HepG2 (cell line): ENCODE results near the gene HS3ST1. TPM values are rescaled to one million over a fixed set of nuclear protein-coding genes. Genes with fewer than 3 reads are reported as not detected.

ENCODE experiments used
- ATAC-seq: fragments of 200-7000 bp; cut with Tn5 transposase; 3 replicates; pipeline ENCODE4 v1.9.1; 2020; ENCODE audit warnings: mild to moderate bottlenecking, moderate library complexity
- BruUV-seq: library from RNA; stranded (reverse); fragments of 400-500 nt; replicated peaks from 2 replicates; lab custom pipeline; 2021; lab: Mats Ljungman, UMichigan
- CTCF ChIA-PET: fragments of 300-600 bp; formaldehyde crosslinking; extraction: SDS; loops from one replicate; lab custom pipeline; 2021; ENCODE audit warnings: low total read pairs, inconsistent platforms, low intra/inter-chr PET ratio; lab: Yijun Ruan, JAX
- POLR2A ChIA-PET: fragments of 350-600 bp; sonication (Branson Sonifier 250); formaldehyde crosslinking; loops from one replicate; lab custom pipeline; 2020; ENCODE audit warnings: antibody characterized with exemption, inconsistent platforms; lab: Yijun Ruan, JAX
- DNase-seq: peaks from one replicate; pipeline ENCODE4 v3.0.0-alpha.2; 2015; ENCODE audit warnings: low spot score
- FAIRE-seq: peaks from 3 replicates; lab custom pipeline; 2011; peaks lifted over from hg19 to GRCh38; lab: Jason Lieb, UNC
- H2AFZ ChIP-seq: one replicate; pipeline ENCODE4 v1.6.1; 2011; ENCODE audit warnings: low read length, inconsistent platforms
- H3K27ac ChIP-seq: fragments of 300-600 bp; 3 replicates; pipeline ENCODE4 v1.8.0; 2011; ENCODE audit warnings: mixed run types, mild to moderate bottlenecking, mixed read lengths, low read length, inconsistent platforms; ENCODE audit not compliant: insufficient read depth; ENCODE audit errors: extremely low read length
- H3K27me3 ChIP-seq, 2 experiments: fragments of 200-600 bp in 1 of 2; 2 replicates in 1 of 2; 3 replicates in 1 of 2; pipeline versions ENCODE4 v1.6.0 to v1.8.0; 2011; ENCODE audit warnings: low read length in 2 of 2, mild to moderate bottlenecking in 2 of 2, moderate library complexity in 2 of 2, inconsistent platforms in 1 of 2; ENCODE audit not compliant: insufficient read depth in 2 of 2, control insufficient read depth in 1 of 2
- H3K36me3 ChIP-seq, 2 experiments: fragments of 200-600 bp in 1 of 2; replicated peaks in 1 of 2; 2 replicates in 1 of 2; 3 replicates in 1 of 2; pipeline versions ENCODE4 v1.5.1 to v1.8.0; 2011; ENCODE audit warnings: low read length in 2 of 2, inconsistent platforms in 1 of 2; ENCODE audit not compliant: insufficient read depth in 2 of 2, control insufficient read depth in 1 of 2
- H3K4me1 ChIP-seq: 2 replicates; pipeline ENCODE4 v1.5.1; 2012; ENCODE audit warnings: low read length, inconsistent platforms; ENCODE audit not compliant: insufficient read depth
- H3K4me2 ChIP-seq: 2 replicates; pipeline ENCODE4 v1.6.0; 2011; ENCODE audit warnings: low read depth, low read length, inconsistent platforms
- H3K4me3 ChIP-seq, 3 experiments: fragments of 200-600 bp in 1 of 3; sonication (generic), shearing (Covaris generic) in 1 of 3; replicated peaks in 1 of 3; 2 replicates each; pipeline ENCODE4 v1.5.1; 2011 to 2016; ENCODE audit warnings: low read length in 3 of 3, inconsistent platforms in 2 of 3, low read depth in 2 of 3, mild to moderate bottlenecking in 2 of 3, control low read depth in 1 of 3, mixed read lengths in 1 of 3; ENCODE audit not compliant: insufficient read depth in 1 of 3
- H3K79me2 ChIP-seq: one replicate; pipeline ENCODE4 v1.6.1; 2011; ENCODE audit warnings: low read length, inconsistent platforms; ENCODE audit not compliant: insufficient read depth
- H3K9ac ChIP-seq: 2 replicates; pipeline ENCODE4 v1.6.0; 2011; ENCODE audit warnings: mild to moderate bottlenecking, low read depth, low read length, inconsistent platforms; ENCODE audit not compliant: insufficient read depth
- H3K9me3 ChIP-seq: 2 replicates; pipeline ENCODE4 v1.5.1; 2012; ENCODE audit warnings: mild to moderate bottlenecking, low read length
- H4K20me1 ChIP-seq: 2 replicates; pipeline ENCODE4 v1.6.0; 2011; ENCODE audit warnings: inconsistent platforms, mild to moderate bottlenecking, low read length, moderate library complexity; ENCODE audit not compliant: insufficient read depth
- ARID2 ChIP-seq: sonication (generic); formaldehyde crosslinking; IDR thresholded peaks from 2 replicates; pipeline ENCODE4 v1.8.1; 2022; ENCODE audit warnings: mild to moderate bottlenecking, missing genetic modification reagents, borderline replicate concordance
- ARNT2 ChIP-seq: sonication (generic); formaldehyde crosslinking; IDR thresholded peaks from 2 replicates; pipeline ENCODE4 v1.8.0; 2022; ENCODE audit warnings: mild to moderate bottlenecking, low read depth, missing genetic modification reagents, moderate library complexity
- ATM ChIP-seq: fragments of 450-650 bp; IDR thresholded peaks from 2 replicates; pipeline ENCODE4 v1.7.1; 2017; ENCODE audit warnings: mild to moderate bottlenecking, borderline replicate concordance
- CBFB ChIP-seq: sonication (generic); formaldehyde crosslinking; IDR thresholded peaks from 2 replicates; pipeline ENCODE4 v1.4.0; 2020; ENCODE audit warnings: missing genetic modification reagents
- FOXA3 ChIP-seq: IDR thresholded peaks from 2 replicates; pipeline ENCODE4 v1.6.1; 2016; ENCODE audit warnings: missing genetic modification reagents, missing compliant biosample characterization
- NFE2L1 ChIP-seq: sonication (generic); formaldehyde crosslinking; IDR thresholded peaks from 2 replicates; pipeline ENCODE4 v1.4.0; 2020; ENCODE audit warnings: missing genetic modification reagents, mild to moderate bottlenecking, borderline replicate concordance
- NFIC ChIP-seq: IDR thresholded peaks from 2 replicates; pipeline ENCODE4 v1.6.1; 2012; ENCODE audit warnings: mild to moderate bottlenecking, low read length, inconsistent platforms
- SP140L ChIP-seq: sonication (generic); formaldehyde crosslinking; IDR thresholded peaks from 2 replicates; pipeline ENCODE4 v1.4.0; 2020; ENCODE audit warnings: missing genetic modification reagents, borderline replicate concordance
- THAP11 ChIP-seq: IDR thresholded peaks from 2 replicates; pipeline ENCODE4 v1.6.1; 2016; ENCODE audit warnings: missing biosample characterization, missing genetic modification reagents
- TMF1 ChIP-seq: sonication (generic); formaldehyde crosslinking; IDR thresholded peaks from 2 replicates; pipeline ENCODE4 v1.8.1; 2022; ENCODE audit warnings: low read depth, missing genetic modification reagents
- ZNF256 ChIP-seq: sonication (generic); formaldehyde crosslinking; conservative IDR thresholded peaks from 2 replicates; pipeline ENCODE4 v1.4.0; 2020; ENCODE audit warnings: missing genetic modification reagents
- ZNF777 ChIP-seq: sonication (generic); formaldehyde crosslinking; IDR thresholded peaks from 2 replicates; pipeline ENCODE4 v1.4.0; 2020; ENCODE audit warnings: missing genetic modification reagents
- ZNF883 ChIP-seq: sonication (generic); formaldehyde crosslinking; IDR thresholded peaks from 2 replicates; pipeline ENCODE4 v1.5.1; 2020; ENCODE audit warnings: mild to moderate bottlenecking, missing genetic modification reagents; ENCODE audit errors: not compliant biosample characterization
- WGBS: methylation state at CpG from one replicate; pipeline ENCODE4 v1.1.6; 2017; ENCODE audit warnings: low lambda C conversion rate; 5-methylcytosine and 5-hydroxymethylcytosine counted together
- in situ Hi-C: cut with HindIII; loops from 2 replicates; pipeline ENCODE4 v1.10.0; 2017; ENCODE audit warnings: low pct_unique_long_range_greater_than_20kb; ENCODE audit not compliant: extremely low pct_ligation_motif_present
- intact Hi-C: fragments of 100-400 bp; cut with micrococcal nuclease; formaldehyde crosslinking; loops from one replicate; pipeline ENCODE4 v1.10.0; 2022; ENCODE audit not compliant: unreplicated experiment
- polyA plus RNA-seq, 8 experiments: library from polyadenylated mRNA; depleted of rRNA in 3 of 8; stranded (reverse) in 7 of 8; unstranded in 1 of 8; fragments of >200 nt; fragmentation: Illumina TruSeq in 4 of 8; extraction: Trizol in 4 of 8; gene quantifications; 2 replicates each; pipeline versions ENCODE4 v1.2.1 to v1.2.3, GENCODE V29; 2011 to 2016; ENCODE audit warnings: low read depth in 4 of 8, missing spikeins in 1 of 8, mixed read lengths in 1 of 8; ENCODE audit not compliant: insufficient read depth in 1 of 8
- total RNA-seq, 5 experiments: library from RNA; depleted of rRNA; stranded (reverse); fragments of >200 nt; fragmentation: Illumina TruSeq; extraction: Trizol; gene quantifications; 2 replicates each; pipeline ENCODE4 v1.2.3, GENCODE V29; 2016; ENCODE audit warnings: low read depth in 1 of 5
- TF ChIP-seq, protein P1 (sequence below): sonication (generic); formaldehyde crosslinking; IDR thresholded peaks from 2 replicates; pipeline ENCODE4 v1.4.0; 2020; ENCODE audit warnings: missing genetic modification reagents

Gene HS3ST1
- total and polyA plus RNA-seq, 2 of the 13 experiments (the other 11 are each of a cell fraction or from before 2014, with no cell fraction given): not detected

DNA sequence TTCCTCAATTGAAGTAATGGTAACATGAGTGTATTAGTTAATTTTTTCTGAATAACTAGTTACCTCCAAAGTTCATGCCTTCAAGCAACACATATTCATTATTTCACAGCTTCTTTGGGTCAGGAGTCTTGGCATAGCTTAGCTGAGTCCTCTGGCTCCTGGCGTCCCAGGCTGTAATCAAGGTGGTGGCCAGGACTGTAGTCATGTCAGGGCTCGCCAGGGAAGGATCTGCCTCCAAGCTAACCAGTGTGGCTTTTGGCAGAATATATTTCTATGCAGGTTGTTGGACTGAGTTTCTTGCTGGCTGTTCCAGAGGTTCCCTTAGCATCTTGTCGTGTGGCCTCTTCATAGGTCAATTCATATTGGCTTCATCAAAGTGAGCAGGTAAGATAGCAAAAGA is 10.0 kb upstream of the HS3ST1 start (continued):
- no peak for TF ChIP-seq ZNF777 (CRISPR knock-in tag)
- TF ChIP-seq, all 625 proteins: peak for 0

DNA sequence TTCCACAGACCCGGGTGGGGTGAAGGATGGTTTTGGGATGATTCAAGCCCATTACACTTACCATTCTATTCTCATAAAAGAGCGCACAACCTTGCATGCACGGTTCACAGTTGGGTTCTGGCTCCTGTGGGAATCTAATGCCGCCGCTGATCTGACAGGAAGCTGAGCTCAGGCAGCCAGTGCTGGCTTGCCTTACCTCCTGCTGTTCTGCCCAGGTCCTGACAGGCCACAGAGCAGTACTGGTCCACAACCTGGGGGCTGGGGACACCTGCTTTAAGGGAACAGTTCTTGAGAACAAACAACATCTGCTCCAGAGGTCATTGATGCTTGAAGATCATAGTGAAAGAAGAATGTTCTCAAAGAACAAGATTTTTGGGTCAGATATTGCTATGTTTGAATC is 8.0 kb upstream of the HS3ST1 start:
- Histone ChIP-seq H3K9me3 (no peaks in the 10 kb centered on the region), H3K9ac (no peak overlapping the region), H2AFZ (no peak overlapping the region), H3K4me1 (no peaks in the 10 kb centered on the region), H3K4me3 (no peak overlapping the region), H3K27me3 (no peaks in the 10 kb centered on the region)
- in situ Hi-C loops: no loop called here
- DNase-seq (no peak), ATAC-seq (no peak)
- no TSS peak for BruUV-seq
- POLR2A ChIA-PET: no interaction called here
- intact Hi-C loops: no loop called here
- WGBS: 3% methylated on average over 5 of the region's 5 CpGs
- CTCF ChIA-PET: no interaction called here
- no peak for TF ChIP-seq ZNF256 (CRISPR knock-in tag)
- TF ChIP-seq NFE2L1: no peak
- TF ChIP-seq, all 625 proteins: peak for 0
- no peaks in the 10 kb centered on the region for H4K20me1 ChIP-seq
- H3K4me2 ChIP-seq: no peak overlapping the region
- no peak for FAIRE-seq
- H3K79me2 ChIP-seq: no peaks in the 10 kb centered on the region
- H3K36me3 ChIP-seq: no peaks in the 10 kb centered on the region
- no peak overlapping the region for H3K27ac ChIP-seq

DNA sequence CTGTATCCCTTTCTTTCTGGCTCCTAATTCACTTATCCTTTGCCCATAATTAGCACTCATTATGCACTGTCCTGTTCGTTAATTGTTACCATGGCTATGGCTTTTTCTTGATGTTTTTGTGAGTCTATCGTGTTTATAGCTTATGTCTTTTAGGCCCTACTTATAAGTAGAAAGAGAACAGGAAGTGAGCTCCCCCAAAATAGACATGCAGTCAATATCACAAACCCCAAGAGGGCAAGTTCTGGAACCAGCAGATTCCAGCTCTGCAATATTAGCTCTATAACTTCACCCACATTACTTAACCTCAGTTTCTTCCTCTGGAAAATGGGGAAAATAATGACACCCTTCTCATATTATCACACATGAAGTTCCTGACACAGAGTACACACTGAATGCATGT is 7.4 kb upstream of the HS3ST1 start:
- H2AFZ ChIP-seq: no peak overlapping the region
- no peaks in the 10 kb centered on the region for H3K79me2 ChIP-seq
- in situ Hi-C loops (no loop called here), intact Hi-C loops (no loop called here)
- no TSS peak for BruUV-seq
- DNase-seq (no peak), FAIRE-seq (no peak), ATAC-seq (no peak)
- no peak overlapping the region for H3K27ac ChIP-seq
- H3K36me3 ChIP-seq: no peaks in the 10 kb centered on the region
- ChIA-PET CTCF (no interaction called here), POLR2A (no interaction called here)
- WGBS: 0% methylated on average over 2 of the region's 2 CpGs
- no peak overlapping the region for H3K4me2 ChIP-seq
- no peaks in the 10 kb centered on the region for H3K9me3 ChIP-seq
- no peaks in the 10 kb centered on the region for H3K4me1 ChIP-seq
- H3K27me3 ChIP-seq: no peaks in the 10 kb centered on the region
- no peak overlapping the region for H3K9ac ChIP-seq
- H4K20me1 ChIP-seq: no peaks in the 10 kb centered on the region
- H3K4me3 ChIP-seq: no peak overlapping the region
- no peak for TF ChIP-seq THAP11 (CRISPR knock-in tag)
- TF ChIP-seq, protein P1, sequence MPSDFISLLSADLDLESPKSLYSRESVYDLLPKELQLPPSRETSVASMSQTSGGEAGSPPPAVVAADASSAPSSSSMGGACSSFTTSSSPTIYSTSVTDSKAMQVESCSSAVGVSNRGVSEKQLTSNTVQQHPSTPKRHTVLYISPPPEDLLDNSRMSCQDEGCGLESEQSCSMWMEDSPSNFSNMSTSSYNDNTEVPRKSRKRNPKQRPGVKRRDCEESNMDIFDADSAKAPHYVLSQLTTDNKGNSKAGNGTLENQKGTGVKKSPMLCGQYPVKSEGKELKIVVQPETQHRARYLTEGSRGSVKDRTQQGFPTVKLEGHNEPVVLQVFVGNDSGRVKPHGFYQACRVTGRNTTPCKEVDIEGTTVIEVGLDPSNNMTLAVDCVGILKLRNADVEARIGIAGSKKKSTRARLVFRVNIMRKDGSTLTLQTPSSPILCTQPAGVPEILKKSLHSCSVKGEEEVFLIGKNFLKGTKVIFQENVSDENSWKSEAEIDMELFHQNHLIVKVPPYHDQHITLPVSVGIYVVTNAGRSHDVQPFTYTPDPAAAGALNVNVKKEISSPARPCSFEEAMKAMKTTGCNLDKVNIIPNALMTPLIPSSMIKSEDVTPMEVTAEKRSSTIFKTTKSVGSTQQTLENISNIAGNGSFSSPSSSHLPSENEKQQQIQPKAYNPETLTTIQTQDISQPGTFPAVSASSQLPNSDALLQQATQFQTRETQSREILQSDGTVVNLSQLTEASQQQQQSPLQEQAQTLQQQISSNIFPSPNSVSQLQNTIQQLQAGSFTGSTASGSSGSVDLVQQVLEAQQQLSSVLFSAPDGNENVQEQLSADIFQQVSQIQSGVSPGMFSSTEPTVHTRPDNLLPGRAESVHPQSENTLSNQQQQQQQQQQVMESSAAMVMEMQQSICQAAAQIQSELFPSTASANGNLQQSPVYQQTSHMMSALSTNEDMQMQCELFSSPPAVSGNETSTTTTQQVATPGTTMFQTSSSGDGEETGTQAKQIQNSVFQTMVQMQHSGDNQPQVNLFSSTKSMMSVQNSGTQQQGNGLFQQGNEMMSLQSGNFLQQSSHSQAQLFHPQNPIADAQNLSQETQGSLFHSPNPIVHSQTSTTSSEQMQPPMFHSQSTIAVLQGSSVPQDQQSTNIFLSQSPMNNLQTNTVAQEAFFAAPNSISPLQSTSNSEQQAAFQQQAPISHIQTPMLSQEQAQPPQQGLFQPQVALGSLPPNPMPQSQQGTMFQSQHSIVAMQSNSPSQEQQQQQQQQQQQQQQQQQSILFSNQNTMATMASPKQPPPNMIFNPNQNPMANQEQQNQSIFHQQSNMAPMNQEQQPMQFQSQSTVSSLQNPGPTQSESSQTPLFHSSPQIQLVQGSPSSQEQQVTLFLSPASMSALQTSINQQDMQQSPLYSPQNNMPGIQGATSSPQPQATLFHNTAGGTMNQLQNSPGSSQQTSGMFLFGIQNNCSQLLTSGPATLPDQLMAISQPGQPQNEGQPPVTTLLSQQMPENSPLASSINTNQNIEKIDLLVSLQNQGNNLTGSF (CRISPR knock-in tag): no peak
- TF ChIP-seq FOXA3 (CRISPR knock-in tag): no peak
- TF ChIP-seq CBFB (CRISPR knock-in tag): no peak
- TF ChIP-seq ZNF883 (CRISPR knock-in tag): no peak
- TF ChIP-seq ARNT2 (CRISPR knock-in tag): no peak
- no peak for TF ChIP-seq SP140L (CRISPR knock-in tag)
- no peak for TF ChIP-seq TMF1 (CRISPR knock-in tag)
- TF ChIP-seq NFIC: no peak
- TF ChIP-seq ATM: no peak
- TF ChIP-seq ARID2 (CRISPR knock-in tag): no peak
